GM19455 (cell line): ENCODE measurements around the gene A1CF.
"Not testable (repeated sequence)": the region's sequence is repeated elsewhere in the genome, so short reads cannot be mapped to it uniquely, and the experiment has no call there.

Source experiments
- ATAC-seq: cut with Tn5 transposase; IDR thresholded peaks from one replicate; pipeline ENCODE4 v1.9.1; 2021; ENCODE audit not compliant: unreplicated experiment

The A1CF gene

DNA sequence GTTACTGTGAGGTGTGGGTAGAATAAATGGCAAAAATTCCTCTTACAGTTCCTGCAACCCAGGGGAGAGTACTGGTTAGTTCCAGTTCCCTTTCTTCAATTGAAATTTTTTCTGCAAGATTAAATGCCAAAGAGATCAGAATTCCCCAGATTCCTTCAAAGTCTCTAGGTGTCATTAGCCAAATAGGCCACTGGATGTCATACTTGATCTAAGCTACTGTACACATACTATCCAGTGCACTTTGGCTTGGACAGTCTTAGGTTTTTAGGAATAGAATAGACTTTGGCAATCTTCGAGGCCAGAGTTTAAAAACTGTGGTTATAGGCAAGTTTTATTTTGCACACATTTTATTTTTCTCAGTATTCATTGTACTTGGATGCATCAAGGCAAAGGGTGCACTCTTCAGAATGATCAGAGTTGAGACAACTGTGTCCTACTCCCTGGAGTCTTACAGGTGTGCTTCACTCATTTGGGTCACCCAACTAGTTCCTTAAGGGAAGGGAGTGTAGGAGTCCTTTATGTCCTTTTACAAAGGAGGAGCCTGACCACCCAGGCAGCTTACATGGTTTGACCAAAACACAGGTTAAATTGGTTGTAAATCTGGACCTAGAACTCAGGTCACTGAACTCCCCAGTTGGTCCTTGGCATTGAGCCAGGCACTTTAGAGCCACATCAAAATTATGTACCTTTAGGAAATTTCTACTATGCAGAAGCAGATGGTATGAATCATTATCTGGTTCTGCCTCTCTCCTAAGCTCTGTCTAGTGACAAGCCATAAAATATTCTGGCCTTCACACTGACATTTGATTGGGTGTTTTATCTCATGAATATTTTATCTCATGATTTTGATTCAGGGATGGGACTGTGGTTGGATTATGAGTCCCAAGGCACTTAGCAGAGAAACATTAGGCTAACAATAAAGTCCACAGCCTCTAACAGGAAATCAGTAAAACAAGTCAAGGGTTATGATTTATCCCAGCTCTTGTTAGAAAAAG, 96.2 kb downstream of the A1CF start:
- no peak for ATAC-seq

GRCh38 chr10:50787962-50788361, 97.5 kb downstream of the A1CF start:
- not testable (repeated sequence) for ATAC-seq

GRCh38 chr10:50782017-50782416, 103.4 kb downstream of the A1CF start:
- ATAC-seq, result not testable (repeated sequence)

- ATAC-seq, result not testable (repeated sequence)
Measured at GRCh38 chr10:50780036-50780435, 105.4 kb downstream of the A1CF start.

- not testable (repeated sequence) for ATAC-seq
Measured at GRCh38 chr10:50774868-50775267, 110.6 kb downstream of the A1CF start.

- ATAC-seq, result not testable (repeated sequence)
Measured at GRCh38 chr10:50772042-50772441, 113.4 kb downstream of the A1CF start.

GRCh38 chr10:50766774-50767513, 118.5 kb downstream of the A1CF start:
- ATAC-seq, result not testable (repeated sequence)
